Erythroblast (primary cell): ENCODE data around the gene PAX3.

Source experiments
- GATA1 ChIP-seq: IDR thresholded peaks from 2 replicates; pipeline ENCODE4 v1.6.1; 2011; ENCODE audit warnings: low read depth, mild to moderate bottlenecking, control low read depth, low read length, moderate library complexity
- POLR2A ChIP-seq: IDR thresholded peaks from 2 replicates; pipeline ENCODE4 v1.6.1; 2011; ENCODE audit warnings: mild to moderate bottlenecking, low read length

- TF ChIP-seq POLR2A = no peak
- TF ChIP-seq GATA1 = no peak
These were observed 842 bp downstream of the PAX3 start for GRCh38 chr2:222298001-222298310.
